Tibial nerve (tissue), 3 donors: ENCODE results near the gene IL17B.

Experiments used
- CTCF ChIP-seq, 5 experiments: fragments of 200-600 bp in 3 of 5; fragments of 450-650 bp in 2 of 5; sonication (generic) in 3 of 5; IDR thresholded peaks; one replicate each; pipeline ENCODE4 v1.5.1; 2016 to 2019; ENCODE audit warnings: antibody characterized with exemption in 5 of 5, mild to moderate bottlenecking in 3 of 5, moderate library complexity in 2 of 5
- POLR2A ChIP-seq, 2 donors: fragments of 450-650 bp; IDR thresholded peaks; one replicate each; pipeline ENCODE4 v1.6.1; 2017; ENCODE audit warnings: antibody characterized with exemption in 2 of 2, mild to moderate bottlenecking in 2 of 2, moderate library complexity in 2 of 2

GRCh38 chr5:149355688-149356087 is 23.4 kb downstream of the IL17B start:
- TF ChIP-seq CTCF (IDR thresholded peaks at IDR 0.05) (no peak), POLR2A (IDR thresholded peaks at IDR 0.05) (no peak)
